Transverse colon (tissue), 4 donors: ENCODE data around the gene INTS4.
A peak's percentile ranks its signal among the peaks of the same experiment; 100 is the strongest.

Source experiments
- POLR2A ChIP-seq: fragments of 450-650 bp; IDR thresholded peaks from one replicate; pipeline ENCODE4 v1.6.1; 2016; ENCODE audit warnings: antibody characterized with exemption, mild to moderate bottlenecking, moderate library complexity
- POLR2AphosphoS5 ChIP-seq, 3 donors: sonication (generic); formaldehyde crosslinking; IDR thresholded peaks; one replicate each; pipeline ENCODE4 v1.6.1; 2016; ENCODE audit warnings: antibody characterized with exemption in 3 of 3
- TF ChIP-seq, protein P1 (sequence below), 5 experiments: fragments of 200-600 bp in 3 of 5; fragments of 450-650 bp in 2 of 5; sonication (generic) in 3 of 5; IDR thresholded peaks; 1 replicate in 2 of 5; 2 replicates in 3 of 5; pipeline ENCODE4 v1.5.1; 2016 to 2017; ENCODE audit warnings: antibody characterized with exemption in 5 of 5, inconsistent platforms in 3 of 5, mild to moderate bottlenecking in 2 of 5, moderate library complexity in 1 of 5

DNA sequence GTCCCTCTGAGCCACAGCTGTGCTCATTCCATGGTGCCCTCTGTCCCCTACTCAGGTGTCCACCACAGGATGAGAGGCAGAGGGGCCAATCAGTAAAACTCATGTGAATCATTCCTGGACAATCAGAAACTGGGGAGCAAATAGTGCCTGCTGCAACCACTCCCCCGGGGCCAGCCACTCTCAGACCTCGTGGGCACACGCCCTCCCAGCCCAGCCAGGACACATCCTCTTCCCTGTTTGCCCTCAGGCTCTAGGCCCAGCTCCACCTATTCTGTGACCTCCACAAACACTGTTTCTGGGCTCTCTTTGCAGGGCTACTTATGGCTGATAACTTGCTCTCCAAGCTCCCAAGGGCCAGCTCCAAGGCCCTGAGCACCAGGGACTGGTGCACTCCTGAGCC is 42.6 kb upstream of the INTS4 start:
- TF ChIP-seq, protein P1, sequence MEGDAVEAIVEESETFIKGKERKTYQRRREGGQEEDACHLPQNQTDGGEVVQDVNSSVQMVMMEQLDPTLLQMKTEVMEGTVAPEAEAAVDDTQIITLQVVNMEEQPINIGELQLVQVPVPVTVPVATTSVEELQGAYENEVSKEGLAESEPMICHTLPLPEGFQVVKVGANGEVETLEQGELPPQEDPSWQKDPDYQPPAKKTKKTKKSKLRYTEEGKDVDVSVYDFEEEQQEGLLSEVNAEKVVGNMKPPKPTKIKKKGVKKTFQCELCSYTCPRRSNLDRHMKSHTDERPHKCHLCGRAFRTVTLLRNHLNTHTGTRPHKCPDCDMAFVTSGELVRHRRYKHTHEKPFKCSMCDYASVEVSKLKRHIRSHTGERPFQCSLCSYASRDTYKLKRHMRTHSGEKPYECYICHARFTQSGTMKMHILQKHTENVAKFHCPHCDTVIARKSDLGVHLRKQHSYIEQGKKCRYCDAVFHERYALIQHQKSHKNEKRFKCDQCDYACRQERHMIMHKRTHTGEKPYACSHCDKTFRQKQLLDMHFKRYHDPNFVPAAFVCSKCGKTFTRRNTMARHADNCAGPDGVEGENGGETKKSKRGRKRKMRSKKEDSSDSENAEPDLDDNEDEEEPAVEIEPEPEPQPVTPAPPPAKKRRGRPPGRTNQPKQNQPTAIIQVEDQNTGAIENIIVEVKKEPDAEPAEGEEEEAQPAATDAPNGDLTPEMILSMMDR (IDR thresholded peaks at IDR 0.05) = no peak
- no peak for TF ChIP-seq POLR2A
- peak in 1 of 3 donors; percentile 23 for TF ChIP-seq POLR2AphosphoS5 (IDR thresholded peaks at IDR 0.05)
